SU-DHL-6 (cell line): Measurements from ENCODE around the gene PIGP.

Source experiments
- H2AFZ ChIP-seq: fragments of 200-600 bp; sonication (generic); 2 replicates; pipeline ENCODE4 v1.6.1; 2014; ENCODE audit warnings: low read depth, mild to moderate bottlenecking, moderate library complexity, mixed read lengths, antibody characterized with exemption, low read length; ENCODE audit not compliant: severe bottlenecking
- H3F3A ChIP-seq: fragments of 200-600 bp; shearing (Covaris generic); 2 replicates; pipeline ENCODE4 v1.6.0; 2016; ENCODE audit warnings: antibody characterized with exemption, mild to moderate bottlenecking; ENCODE audit not compliant: insufficient read depth
- H3K27ac ChIP-seq: fragments of 200-600 bp; sonication (generic); 2 replicates; pipeline ENCODE4 v1.5.1; 2016; ENCODE audit warnings: low read depth, mild to moderate bottlenecking, low read length, moderate library complexity, mixed read lengths
- H3K27me3 ChIP-seq: fragments of 200-600 bp; sonication (generic), shearing (Covaris generic); 2 replicates; pipeline ENCODE4 v1.6.0; 2014; ENCODE audit warnings: mild to moderate bottlenecking, low read length
- H3K36me3 ChIP-seq: fragments of 200-600 bp; sonication (generic); 2 replicates; pipeline ENCODE4 v1.6.1; 2014; ENCODE audit warnings: mild to moderate bottlenecking, low read length, mixed read lengths
- H3K4me2 ChIP-seq: fragments of 300-600, 200-600 bp; shearing (Covaris generic), sonication (generic); 2 replicates; pipeline ENCODE4 v1.6.0; 2014; ENCODE audit warnings: low read length, low read depth, mild to moderate bottlenecking; ENCODE audit not compliant: poor library complexity, severe bottlenecking
- H3K4me3 ChIP-seq: fragments of 200-600 bp; sonication (generic); 2 replicates; pipeline ENCODE4 v1.5.1; 2014; ENCODE audit warnings: antibody characterized with exemption, low read length, mild to moderate bottlenecking, mixed read lengths; ENCODE audit not compliant: insufficient read depth, poor library complexity, severe bottlenecking
- H3K79me2 ChIP-seq: fragments of 200-600 bp; sonication (generic); 2 replicates; pipeline ENCODE4 v1.6.1; 2014; ENCODE audit warnings: mild to moderate bottlenecking, low read length, moderate library complexity; ENCODE audit not compliant: insufficient read depth
- H3K9ac ChIP-seq: fragments of 200-600 bp; sonication (generic); 2 replicates; pipeline ENCODE4 v1.7.0; 2014; ENCODE audit warnings: mild to moderate bottlenecking, low read length
- H3K9me2 ChIP-seq: fragments of 200-600 bp; sonication (generic); replicated peaks from 2 replicates; pipeline ENCODE4 v1.6.1; 2014; ENCODE audit warnings: low read length; ENCODE audit not compliant: insufficient read depth
- H3K9me3 ChIP-seq: fragments of 200-600 bp; sonication (generic); 2 replicates; pipeline ENCODE4 v1.6.1; 2014; ENCODE audit warnings: low read length, mixed read lengths; ENCODE audit not compliant: insufficient read depth
- H4K20me1 ChIP-seq: fragments of 200-600 bp; sonication (generic); 2 replicates; pipeline ENCODE4 v1.6.1; 2014; ENCODE audit warnings: low read depth, mild to moderate bottlenecking, antibody characterized with exemption, low read length, moderate library complexity, mixed read lengths
- EZH2phosphoT487 ChIP-seq: fragments of 200-600 bp; sonication (generic), shearing (Covaris generic); conservative IDR thresholded peaks from 2 replicates; pipeline ENCODE4 v1.6.1; 2018; ENCODE audit warnings: mild to moderate bottlenecking, antibody characterized with exemption, low read length, moderate library complexity, mixed read lengths
- TF ChIP-seq, protein P1 (sequence below): fragments of 200-600 bp; sonication (generic); IDR thresholded peaks from one replicate; pipeline ENCODE4 v1.5.1; 2017; ENCODE audit warnings: antibody characterized with exemption, mild to moderate bottlenecking, low read length, moderate library complexity; ENCODE audit not compliant: insufficient read depth, poor library complexity, severe bottlenecking

Gene PIGP

DNA sequence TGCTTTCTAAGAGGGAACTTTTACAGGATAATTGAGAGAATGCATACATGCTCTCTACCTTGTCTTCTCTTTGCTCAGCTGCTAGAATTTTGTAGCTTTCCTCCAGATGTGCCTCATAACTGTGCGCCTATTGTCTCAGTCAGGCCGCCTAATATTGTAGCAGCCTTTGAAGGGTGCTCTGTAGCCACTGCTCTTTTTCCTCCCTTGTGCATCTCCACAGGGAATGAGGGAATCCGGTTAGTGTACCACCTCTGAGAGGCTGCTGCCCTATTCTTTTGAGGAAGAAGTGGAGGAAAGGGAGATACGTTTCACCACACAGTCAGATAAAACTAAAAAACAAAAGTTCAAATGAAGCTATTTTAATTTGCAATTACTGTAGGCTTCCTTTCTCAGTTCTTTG is 22.9 kb upstream of the PIGP start:
- Histone ChIP-seq H3K27ac (no peak overlapping the region), H4K20me1 (no peaks in the 10 kb centered on the region; the same call in 1 of the 2 replicates), H3K9me3 (no peaks in the 10 kb centered on the region), H3K9me2 (no peaks in the 10 kb centered on the region), H3K79me2 (no peaks in the 10 kb centered on the region), H3K36me3 (peaks cover 27% of the 10 kb centered on the region; the same call in 1 of the 2 replicates), H3K9ac (no peak overlapping the region), H2AFZ (no peak overlapping the region), H3F3A (no peaks in the 10 kb centered on the region), H3K4me2 (no peak overlapping the region), H3K27me3 (no peaks in the 10 kb centered on the region), H3K4me3 (no peak overlapping the region)
- no peak for TF ChIP-seq EZH2phosphoT487
- TF ChIP-seq, protein P1, sequence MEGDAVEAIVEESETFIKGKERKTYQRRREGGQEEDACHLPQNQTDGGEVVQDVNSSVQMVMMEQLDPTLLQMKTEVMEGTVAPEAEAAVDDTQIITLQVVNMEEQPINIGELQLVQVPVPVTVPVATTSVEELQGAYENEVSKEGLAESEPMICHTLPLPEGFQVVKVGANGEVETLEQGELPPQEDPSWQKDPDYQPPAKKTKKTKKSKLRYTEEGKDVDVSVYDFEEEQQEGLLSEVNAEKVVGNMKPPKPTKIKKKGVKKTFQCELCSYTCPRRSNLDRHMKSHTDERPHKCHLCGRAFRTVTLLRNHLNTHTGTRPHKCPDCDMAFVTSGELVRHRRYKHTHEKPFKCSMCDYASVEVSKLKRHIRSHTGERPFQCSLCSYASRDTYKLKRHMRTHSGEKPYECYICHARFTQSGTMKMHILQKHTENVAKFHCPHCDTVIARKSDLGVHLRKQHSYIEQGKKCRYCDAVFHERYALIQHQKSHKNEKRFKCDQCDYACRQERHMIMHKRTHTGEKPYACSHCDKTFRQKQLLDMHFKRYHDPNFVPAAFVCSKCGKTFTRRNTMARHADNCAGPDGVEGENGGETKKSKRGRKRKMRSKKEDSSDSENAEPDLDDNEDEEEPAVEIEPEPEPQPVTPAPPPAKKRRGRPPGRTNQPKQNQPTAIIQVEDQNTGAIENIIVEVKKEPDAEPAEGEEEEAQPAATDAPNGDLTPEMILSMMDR, result no peak

DNA sequence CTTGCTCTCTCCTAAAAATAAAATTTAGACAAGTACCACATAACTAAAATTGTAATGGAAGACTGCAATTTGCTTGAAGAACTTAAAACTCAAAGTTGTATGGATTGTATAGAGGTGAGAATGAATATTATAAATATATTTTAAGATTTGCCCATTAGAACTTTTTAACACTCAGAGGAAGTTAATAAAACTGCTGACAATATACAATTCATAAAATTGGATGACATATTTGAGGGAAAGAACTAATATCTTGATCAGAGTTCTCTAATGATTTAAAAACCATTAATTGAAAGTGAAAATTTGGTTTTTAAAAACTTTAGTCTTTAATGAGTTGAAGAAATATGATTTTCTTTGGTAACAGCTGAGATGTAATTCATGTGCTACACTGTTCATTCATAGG is 21.1 kb upstream of the PIGP start:
- Histone ChIP-seq H2AFZ (no peak overlapping the region), H3K36me3 (peaks cover 27% of the 10 kb centered on the region; the same call in 1 of the 2 replicates), H3K27ac (no peak overlapping the region), H3K9me3 (no peaks in the 10 kb centered on the region), H3K27me3 (no peaks in the 10 kb centered on the region), H3K79me2 (no peaks in the 10 kb centered on the region), H3K9ac (no peak overlapping the region), H3K4me3 (no peak overlapping the region), H4K20me1 (no peaks in the 10 kb centered on the region; the same call in 1 of the 2 replicates), H3F3A (no peaks in the 10 kb centered on the region), H3K9me2 (no peaks in the 10 kb centered on the region), H3K4me2 (no peak overlapping the region)
- TF ChIP-seq, protein P1, result no peak
- no peak for TF ChIP-seq EZH2phosphoT487

DNA sequence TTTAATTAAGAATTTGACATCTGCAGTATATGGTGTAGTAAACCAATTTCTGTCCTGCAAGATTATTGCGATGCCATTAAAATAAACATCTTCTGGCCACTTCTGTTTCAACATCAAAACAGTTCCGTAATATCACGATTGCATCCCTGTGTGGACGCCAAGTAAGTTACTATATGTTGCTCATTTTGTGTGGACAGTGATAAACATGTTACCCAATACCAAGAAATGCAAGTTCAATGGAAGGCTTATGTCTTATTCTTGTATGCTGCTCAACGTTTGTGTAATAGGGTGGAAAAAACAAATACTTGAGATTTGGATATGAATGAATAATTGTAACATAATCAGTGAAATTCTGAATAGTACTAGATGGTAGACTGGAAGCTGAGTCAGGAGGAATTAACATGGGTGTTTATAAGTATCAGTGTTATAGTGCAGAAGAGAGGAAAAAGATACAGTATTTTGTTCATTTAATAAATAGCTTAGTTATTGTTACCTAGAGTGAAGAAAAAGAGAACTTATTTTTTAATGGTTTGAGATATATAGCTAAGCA is 15.4 kb upstream of the PIGP start:
- no peaks in the 10 kb centered on the region for H3F3A ChIP-seq
- H3K9me3 ChIP-seq, result no peaks in the 10 kb centered on the region
- no peaks in the 10 kb centered on the region; the same call in 1 of the 2 replicates for H3K36me3 ChIP-seq
- H3K9me2 ChIP-seq, result no peaks in the 10 kb centered on the region
- H3K9ac ChIP-seq, result no peak overlapping the region
- H3K79me2 ChIP-seq, result peaks cover 50% of the 10 kb centered on the region
- no peak overlapping the region for H3K4me2 ChIP-seq
- H4K20me1 ChIP-seq, result no peaks in the 10 kb centered on the region; the same call in 1 of the 2 replicates
- H3K27me3 ChIP-seq, result no peaks in the 10 kb centered on the region
- no peak overlapping the region for H2AFZ ChIP-seq
- no peak overlapping the region for H3K4me3 ChIP-seq
- H3K27ac ChIP-seq, result no peak overlapping the region
- TF ChIP-seq, protein P1, result no peak
- no peak for TF ChIP-seq EZH2phosphoT487
